Keratinocyte (primary cell): ENCODE measurements around the gene KLF7.

Experiments used
- EZH2 ChIP-seq: IDR thresholded peaks from one replicate; pipeline ENCODE4 v1.6.1; 2012; ENCODE audit warnings: inconsistent platforms, mild to moderate bottlenecking, low read length, moderate library complexity
- TF ChIP-seq, protein P1 (sequence below), 3 experiments: IDR thresholded peaks in 1 of 3; conservative IDR thresholded peaks in 1 of 3; optimal IDR thresholded peaks in 1 of 3; 2 replicates in 2 of 3; 3 replicates in 1 of 3; pipeline versions ENCODE3 to v1.5.1; 2011; ENCODE audit warnings: low read length in 3 of 3, mild to moderate bottlenecking in 3 of 3, moderate library complexity in 2 of 3, control low read depth in 1 of 3, inconsistent platforms in 1 of 3; ENCODE audit not compliant: insufficient read depth in 2 of 3; ENCODE audit errors: extremely low read depth in 1 of 3

DNA sequence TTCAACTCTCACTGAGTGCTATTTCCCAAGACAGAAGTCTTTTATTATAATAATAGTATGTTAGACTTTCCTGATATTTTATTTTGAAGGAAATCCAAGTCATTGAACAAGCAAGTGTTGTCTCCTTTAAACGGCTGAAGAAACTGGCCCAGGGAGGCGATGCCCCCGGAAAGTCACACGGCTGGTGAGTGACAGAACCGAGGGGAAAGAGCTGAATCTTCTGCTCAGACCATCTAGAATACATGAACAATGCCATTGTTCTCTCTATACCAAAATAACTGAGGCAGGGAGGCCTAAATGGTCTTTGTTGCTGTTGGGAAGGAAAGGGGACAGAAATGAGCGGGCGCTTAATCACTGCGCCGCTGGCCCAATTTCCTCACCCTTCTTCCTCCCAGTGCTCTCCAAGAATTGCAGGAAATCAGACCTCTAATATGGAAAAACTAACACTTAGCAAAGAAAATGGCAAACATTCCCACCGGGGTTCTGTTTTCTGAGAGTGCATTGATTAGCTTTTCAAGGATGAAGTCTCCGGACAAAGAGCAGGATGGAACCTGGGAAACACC, 101.5 kb downstream of the KLF7 start:
- TF ChIP-seq, protein P1, sequence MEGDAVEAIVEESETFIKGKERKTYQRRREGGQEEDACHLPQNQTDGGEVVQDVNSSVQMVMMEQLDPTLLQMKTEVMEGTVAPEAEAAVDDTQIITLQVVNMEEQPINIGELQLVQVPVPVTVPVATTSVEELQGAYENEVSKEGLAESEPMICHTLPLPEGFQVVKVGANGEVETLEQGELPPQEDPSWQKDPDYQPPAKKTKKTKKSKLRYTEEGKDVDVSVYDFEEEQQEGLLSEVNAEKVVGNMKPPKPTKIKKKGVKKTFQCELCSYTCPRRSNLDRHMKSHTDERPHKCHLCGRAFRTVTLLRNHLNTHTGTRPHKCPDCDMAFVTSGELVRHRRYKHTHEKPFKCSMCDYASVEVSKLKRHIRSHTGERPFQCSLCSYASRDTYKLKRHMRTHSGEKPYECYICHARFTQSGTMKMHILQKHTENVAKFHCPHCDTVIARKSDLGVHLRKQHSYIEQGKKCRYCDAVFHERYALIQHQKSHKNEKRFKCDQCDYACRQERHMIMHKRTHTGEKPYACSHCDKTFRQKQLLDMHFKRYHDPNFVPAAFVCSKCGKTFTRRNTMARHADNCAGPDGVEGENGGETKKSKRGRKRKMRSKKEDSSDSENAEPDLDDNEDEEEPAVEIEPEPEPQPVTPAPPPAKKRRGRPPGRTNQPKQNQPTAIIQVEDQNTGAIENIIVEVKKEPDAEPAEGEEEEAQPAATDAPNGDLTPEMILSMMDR (optimal IDR thresholded peaks at IDR 0.05 in 1 of 3, IDR thresholded peaks at IDR 0.05 in 1 of 3, conservative IDR thresholded peaks at IDR 0.05 in 1 of 3; ENCODE audit: extremely low read depth in 1 of 3, insufficient read depth in 2 of 3, low read length in 3 of 3) = no peak
- no peak for TF ChIP-seq EZH2
